ENCODE measurements around the gene VSNL1. TPM values are rescaled to one million over a fixed set of nuclear protein-coding genes. Genes with fewer than 3 reads are reported as not detected.

VSNL1 gene
- polyA plus RNA-seq, 3 donors = not detected

DNA sequence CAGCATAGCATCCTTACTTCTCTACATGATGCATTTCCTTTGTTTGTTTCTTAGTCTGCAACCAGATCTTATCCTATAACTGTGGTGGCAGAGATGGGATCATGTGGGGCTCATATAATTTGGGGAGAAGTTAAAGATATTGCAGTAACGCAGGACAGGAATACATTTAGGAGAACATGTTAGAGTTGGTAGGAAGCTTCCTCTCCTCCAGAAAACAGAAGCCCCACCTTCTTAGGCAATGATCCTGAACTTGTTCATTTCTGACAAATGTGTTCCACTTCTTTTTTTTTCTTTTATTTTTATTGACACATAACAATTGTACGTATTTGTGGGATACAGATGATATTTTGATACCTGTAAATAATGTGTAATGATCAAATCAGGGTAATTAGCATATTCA lies 99.9 kb downstream of the VSNL1 start:
- Histone ChIP-seq H2AFZ (ENCODE audit: insufficient read depth, low read depth, low read length, poor library complexity, severe bottlenecking) (no peak overlapping the region), H3K4me2 (replicated peaks; ENCODE audit: extremely low read depth, low read length, poor library complexity, severe bottlenecking) (no peak overlapping the region), H4K20me1 (ENCODE audit: insufficient read depth, low read length) (no peaks in the 10 kb centered on the region), H3K9ac (ENCODE audit: insufficient read depth, low read length, poor library complexity, severe bottlenecking) (no peak overlapping the region), H3K27ac (ENCODE audit: low read depth in 1 of 2, low read length in 2 of 2) (no peak overlapping the region), H3K79me2 (ENCODE audit: insufficient read depth, low read length) (no peaks in the 10 kb centered on the region), H3K4me3 (replicated peaks in 1 of 3; ENCODE audit: low read depth in 2 of 3, low read length in 3 of 3) (no peak overlapping the region), H3K36me3 (replicated peaks in 1 of 2; ENCODE audit: control insufficient read depth in 1 of 2, insufficient read depth in 2 of 2, low read length in 2 of 2) (no peaks in the 10 kb centered on the region), H3K27me3 (ENCODE audit: control insufficient read depth in 2 of 2, insufficient read depth in 2 of 2, low read length in 2 of 2) (no peaks in the 10 kb centered on the region), H3K9me3 (replicated peaks in 1 of 2; ENCODE audit: control insufficient read depth in 1 of 2, insufficient read depth in 1 of 2, low read length in 2 of 2) (no peaks in the 10 kb centered on the region), H3K4me1 (ENCODE audit: control insufficient read depth in 1 of 2, insufficient read depth in 2 of 2, low read length in 2 of 2) (peaks cover 18 to 22% of the 10 kb centered on the region in 2 donors)
- peaks cover 19% of the 10 kb centered on the region for H3K4me1 Mint-ChIP-seq
- no peaks in the 10 kb centered on the region for H3K36me3 Mint-ChIP-seq
- WGBS (ENCODE audit: insufficient coverage) = no CpG with 5 or more reads among the region's 2 CpGs
- no peak for DNase-seq
- TF ChIP-seq, protein P1, sequence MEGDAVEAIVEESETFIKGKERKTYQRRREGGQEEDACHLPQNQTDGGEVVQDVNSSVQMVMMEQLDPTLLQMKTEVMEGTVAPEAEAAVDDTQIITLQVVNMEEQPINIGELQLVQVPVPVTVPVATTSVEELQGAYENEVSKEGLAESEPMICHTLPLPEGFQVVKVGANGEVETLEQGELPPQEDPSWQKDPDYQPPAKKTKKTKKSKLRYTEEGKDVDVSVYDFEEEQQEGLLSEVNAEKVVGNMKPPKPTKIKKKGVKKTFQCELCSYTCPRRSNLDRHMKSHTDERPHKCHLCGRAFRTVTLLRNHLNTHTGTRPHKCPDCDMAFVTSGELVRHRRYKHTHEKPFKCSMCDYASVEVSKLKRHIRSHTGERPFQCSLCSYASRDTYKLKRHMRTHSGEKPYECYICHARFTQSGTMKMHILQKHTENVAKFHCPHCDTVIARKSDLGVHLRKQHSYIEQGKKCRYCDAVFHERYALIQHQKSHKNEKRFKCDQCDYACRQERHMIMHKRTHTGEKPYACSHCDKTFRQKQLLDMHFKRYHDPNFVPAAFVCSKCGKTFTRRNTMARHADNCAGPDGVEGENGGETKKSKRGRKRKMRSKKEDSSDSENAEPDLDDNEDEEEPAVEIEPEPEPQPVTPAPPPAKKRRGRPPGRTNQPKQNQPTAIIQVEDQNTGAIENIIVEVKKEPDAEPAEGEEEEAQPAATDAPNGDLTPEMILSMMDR (IDR thresholded peaks at IDR 0.05) = no peak
- H3K27ac Mint-ChIP-seq = no peak overlapping the region
- no peak overlapping the region for H3K4me3 Mint-ChIP-seq
- H3K27me3 Mint-ChIP-seq (ENCODE audit: low read depth in 3 of 3) = peaks cover 0 to 4% (median 1%) of the 10 kb centered on the region in 3 donors
- H3K9me3 Mint-ChIP-seq = no peaks in the 10 kb centered on the region
- intact Hi-C loops (cut with micrococcal nuclease) = no loop called here

GRCh38 chr2:17643031-17643615 lies 102.6 kb downstream of the VSNL1 start:
- Mint-ChIP-seq H3K4me3 (no peak overlapping the region), H3K27ac (peak overlapping the region; percentile 85 to 98 (median 95)), H3K9me3 (no peaks in the 10 kb centered on the region), H3K27me3 (ENCODE audit: low read depth in 3 of 3) (no peaks in the 10 kb centered on the region), H3K36me3 (no peaks in the 10 kb centered on the region), H3K4me1 (peaks cover 37% of the 10 kb centered on the region)
- H3K4me3 ChIP-seq (replicated peaks in 1 of 3; ENCODE audit: low read depth in 2 of 3, low read length in 3 of 3) = no peak overlapping the region
- TF ChIP-seq, protein P1 (IDR thresholded peaks at IDR 0.05) = no peak
- no peaks in the 10 kb centered on the region for H3K79me2 ChIP-seq (ENCODE audit: insufficient read depth, low read length)
- no peaks in the 10 kb centered on the region for H3K36me3 ChIP-seq (replicated peaks in 1 of 2; ENCODE audit: control insufficient read depth in 1 of 2, insufficient read depth in 2 of 2, low read length in 2 of 2)
- intact Hi-C loops (cut with micrococcal nuclease) = no loop called here
- no peaks in the 10 kb centered on the region for H4K20me1 ChIP-seq (ENCODE audit: insufficient read depth, low read length)
- H2AFZ ChIP-seq (ENCODE audit: insufficient read depth, low read depth, low read length, poor library complexity, severe bottlenecking) = peak overlapping the region; percentile 80
- peak overlapping the region; percentile 1 for H3K4me2 ChIP-seq (replicated peaks; ENCODE audit: extremely low read depth, low read length, poor library complexity, severe bottlenecking)
- WGBS (ENCODE audit: insufficient coverage) = 37% methylated on average over 4 of the region's 6 CpGs
- peaks cover 24 to 25% of the 10 kb centered on the region in 2 donors for H3K4me1 ChIP-seq (ENCODE audit: control insufficient read depth in 1 of 2, insufficient read depth in 2 of 2, low read length in 2 of 2)
- no peaks in the 10 kb centered on the region for H3K9me3 ChIP-seq (replicated peaks in 1 of 2; ENCODE audit: control insufficient read depth in 1 of 2, insufficient read depth in 1 of 2, low read length in 2 of 2)
- no peak overlapping the region for H3K9ac ChIP-seq (ENCODE audit: insufficient read depth, low read length, poor library complexity, severe bottlenecking)
- peak overlapping the region; percentile 77 to 83 for H3K27ac ChIP-seq (ENCODE audit: low read depth in 1 of 2, low read length in 2 of 2)
- H3K27me3 ChIP-seq (ENCODE audit: control insufficient read depth in 2 of 2, insufficient read depth in 2 of 2, low read length in 2 of 2) = no peaks in the 10 kb centered on the region
- peak; percentile 70 to 90 (median 73) for DNase-seq
